Muscle layer of duodenum (tissue), 2 donors: ENCODE data around the gene SLC39A11.
A peak's percentile ranks its signal among the peaks of the same experiment; 100 is the strongest.
"Not testable (repeated sequence)": the region's sequence is repeated elsewhere in the genome, so short reads cannot be mapped to it uniquely, and the experiment has no call there.

ENCODE experiments used
- H3K27ac ChIP-seq: one replicate; pipeline ENCODE4 v1.7.0; 2013; ENCODE audit warnings: mild to moderate bottlenecking, low read length
- H3K27me3 ChIP-seq: one replicate; pipeline ENCODE4 v1.7.0; 2013; ENCODE audit warnings: low read depth, mild to moderate bottlenecking, control low read depth, low read length
- H3K36me3 ChIP-seq, 2 donors: one replicate each; pipeline ENCODE4 v1.7.0; 2013; ENCODE audit warnings: low read length in 2 of 2, control low read depth in 1 of 2, mild to moderate bottlenecking in 1 of 2; ENCODE audit not compliant: insufficient read depth in 2 of 2, control insufficient read depth in 1 of 2
- H3K4me1 ChIP-seq, 2 donors: one replicate each; pipeline ENCODE4 v1.7.0; 2013; ENCODE audit warnings: low read length in 2 of 2, mild to moderate bottlenecking in 2 of 2, control low read depth in 1 of 2, moderate library complexity in 1 of 2; ENCODE audit not compliant: insufficient read depth in 2 of 2, control insufficient read depth in 1 of 2
- H3K4me3 ChIP-seq, 2 donors: one replicate each; pipeline ENCODE4 v1.7.0; 2013; ENCODE audit warnings: low read length in 2 of 2, low read depth in 1 of 2, mild to moderate bottlenecking in 1 of 2
- H3K9me3 ChIP-seq, 2 donors: one replicate each; pipeline ENCODE4 v1.7.0; 2013; ENCODE audit warnings: low read length in 2 of 2, control low read depth in 1 of 2, mild to moderate bottlenecking in 1 of 2; ENCODE audit not compliant: control insufficient read depth in 1 of 2
- donor health status: healthy.

Gene SLC39A11

DNA sequence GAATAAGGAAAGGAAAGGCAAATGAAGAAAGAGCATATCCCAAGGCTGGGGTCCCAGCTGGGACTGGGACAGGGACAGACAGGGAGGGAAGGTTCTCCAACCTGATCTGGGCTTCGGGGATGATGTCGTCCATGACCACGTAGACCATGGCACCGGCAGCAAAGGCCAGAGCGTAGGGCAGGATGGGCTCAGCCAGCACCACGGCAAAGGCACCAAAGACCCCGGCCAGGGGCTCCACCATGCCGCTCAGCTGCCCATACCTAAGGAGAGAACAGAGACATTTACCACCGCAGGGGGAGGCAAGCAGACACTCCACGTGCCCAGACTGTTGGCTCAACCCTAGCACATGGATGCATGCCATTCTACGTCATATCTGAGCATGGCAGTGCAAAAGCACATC, 443.8 kb downstream of the SLC39A11 start:
- H3K9me3 ChIP-seq = no peaks in the 10 kb centered on the region
- no peaks in the 10 kb centered on the region for H3K4me1 ChIP-seq
- no peaks in the 10 kb centered on the region for H3K27me3 ChIP-seq
- H3K4me3 ChIP-seq = no peak overlapping the region
- no peak overlapping the region for H3K27ac ChIP-seq
- H3K36me3 ChIP-seq = peaks cover 0 to 6% of the 10 kb centered on the region in 2 donors

DNA sequence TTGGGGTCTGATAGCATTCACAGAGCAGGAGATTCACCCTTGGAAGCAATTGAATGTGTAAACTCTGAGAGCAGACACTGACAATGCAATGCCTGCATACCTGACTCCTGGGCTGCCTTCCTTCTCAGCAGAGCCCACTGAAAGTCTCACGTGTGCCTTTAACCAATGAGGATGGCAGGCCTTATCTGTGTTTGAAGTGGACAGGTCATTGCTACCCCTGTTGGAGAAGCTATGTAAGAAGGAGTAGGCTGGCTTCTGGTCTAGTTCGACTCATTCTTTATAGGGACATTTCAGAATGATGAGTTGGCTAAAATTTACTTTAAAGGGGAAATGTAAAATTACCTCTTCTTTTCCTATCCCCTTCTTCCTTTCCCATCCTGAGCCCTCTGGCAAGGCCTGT, 446.3 kb downstream of the SLC39A11 start:
- Histone ChIP-seq H3K4me3 (no peak overlapping the region), H3K36me3 (peaks cover 0 to 6% of the 10 kb centered on the region in 2 donors), H3K9me3 (peaks cover 0 to 4% of the 10 kb centered on the region in 2 donors), H3K27ac (no peak overlapping the region), H3K4me1 (no peaks in the 10 kb centered on the region), H3K27me3 (no peaks in the 10 kb centered on the region)

DNA sequence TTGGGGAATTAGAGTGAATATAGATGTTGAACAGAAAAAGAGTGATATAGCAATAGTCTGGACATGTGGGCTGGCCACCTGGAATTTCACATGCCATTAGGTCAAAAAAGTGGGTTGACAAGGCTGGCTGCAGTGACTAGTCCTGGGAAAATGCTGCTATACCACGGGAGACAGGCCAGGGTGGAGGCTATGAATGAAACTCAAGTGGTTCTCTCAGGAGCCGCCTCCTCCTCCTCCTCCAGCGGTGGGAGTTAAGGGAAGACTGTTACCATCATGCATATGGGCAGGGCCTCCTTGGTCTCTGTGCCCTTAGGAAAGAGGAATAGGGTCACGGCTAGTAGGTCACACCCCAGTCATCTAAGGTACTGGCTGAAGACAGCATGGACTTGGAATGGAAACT, 448.0 kb downstream of the SLC39A11 start:
- H3K36me3 ChIP-seq = peaks cover 0 to 6% of the 10 kb centered on the region in 2 donors
- H3K4me1 ChIP-seq = no peaks in the 10 kb centered on the region

DNA sequence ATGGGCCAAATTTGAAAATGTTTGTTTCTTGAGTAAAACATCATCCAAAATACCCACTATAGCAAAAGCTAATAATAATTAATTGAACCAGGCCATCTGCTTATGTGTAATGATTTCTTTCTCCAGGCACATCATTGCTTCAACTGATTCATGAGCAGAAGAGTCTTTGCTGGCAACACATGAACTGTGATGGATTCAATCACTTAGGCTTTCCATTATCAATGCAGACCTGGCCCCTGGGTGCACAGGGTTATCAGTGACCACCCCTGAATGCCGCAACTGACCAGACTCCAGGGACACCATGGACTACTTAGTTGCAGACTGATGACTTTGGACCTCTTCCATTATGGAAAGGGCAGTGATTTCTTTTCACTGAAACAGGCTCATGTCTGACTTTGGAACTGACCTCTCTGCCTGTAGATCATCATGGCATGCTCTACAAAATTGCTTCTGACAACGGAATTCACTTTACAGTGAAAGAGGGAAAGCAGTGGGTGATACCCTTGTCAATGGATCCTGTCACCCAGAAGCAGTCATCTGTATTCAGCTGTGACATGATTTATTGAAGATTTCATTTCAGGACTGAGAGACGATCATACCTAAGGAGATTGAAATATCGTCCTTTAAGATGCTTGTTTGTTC, 448.8 kb downstream of the SLC39A11 start:
- no peaks in the 10 kb centered on the region for H3K27me3 ChIP-seq

More for the DNA sequence above, 448.0 kb downstream of the SLC39A11 start:
- H3K27me3 ChIP-seq = no peaks in the 10 kb centered on the region
- no peak overlapping the region for H3K4me3 ChIP-seq
- H3K27ac ChIP-seq = no peak overlapping the region
- peaks cover 0 to 4% of the 10 kb centered on the region in 2 donors for H3K9me3 ChIP-seq

DNA sequence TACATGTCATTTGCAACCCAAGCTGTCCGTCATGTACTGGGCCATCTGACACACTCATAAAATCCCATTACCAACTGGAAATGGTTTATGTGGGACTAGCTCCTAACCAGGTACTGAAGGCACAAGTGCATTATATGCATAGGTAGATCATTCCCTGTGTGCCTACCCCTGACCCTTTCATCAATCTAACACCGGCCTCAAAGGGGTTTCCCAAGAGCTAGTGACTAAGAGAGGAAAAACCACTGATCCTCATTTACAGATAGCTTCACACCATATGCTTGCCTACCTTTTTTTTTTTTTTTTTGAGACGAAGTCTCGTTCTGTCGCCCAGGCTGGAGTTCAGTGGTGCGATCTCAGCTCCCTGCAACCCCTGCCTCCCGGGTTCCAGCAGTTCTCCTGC, 449.8 kb downstream of the SLC39A11 start:
- H3K27me3 ChIP-seq = no peaks in the 10 kb centered on the region
- H3K36me3 ChIP-seq = no peaks in the 10 kb centered on the region
- peaks cover 0 to 4% of the 10 kb centered on the region in 2 donors for H3K9me3 ChIP-seq
- no peak overlapping the region for H3K27ac ChIP-seq
- no peaks in the 10 kb centered on the region for H3K4me1 ChIP-seq
- H3K4me3 ChIP-seq = no peak overlapping the region

More for the DNA sequence above, 448.8 kb downstream of the SLC39A11 start:
- H3K36me3 ChIP-seq = peaks cover 0 to 4% of the 10 kb centered on the region in 2 donors
- no peaks in the 10 kb centered on the region for H3K4me1 ChIP-seq
- no peak overlapping the region for H3K27ac ChIP-seq
- H3K4me3 ChIP-seq = no peak overlapping the region
- peaks cover 0 to 4% of the 10 kb centered on the region in 2 donors for H3K9me3 ChIP-seq

DNA sequence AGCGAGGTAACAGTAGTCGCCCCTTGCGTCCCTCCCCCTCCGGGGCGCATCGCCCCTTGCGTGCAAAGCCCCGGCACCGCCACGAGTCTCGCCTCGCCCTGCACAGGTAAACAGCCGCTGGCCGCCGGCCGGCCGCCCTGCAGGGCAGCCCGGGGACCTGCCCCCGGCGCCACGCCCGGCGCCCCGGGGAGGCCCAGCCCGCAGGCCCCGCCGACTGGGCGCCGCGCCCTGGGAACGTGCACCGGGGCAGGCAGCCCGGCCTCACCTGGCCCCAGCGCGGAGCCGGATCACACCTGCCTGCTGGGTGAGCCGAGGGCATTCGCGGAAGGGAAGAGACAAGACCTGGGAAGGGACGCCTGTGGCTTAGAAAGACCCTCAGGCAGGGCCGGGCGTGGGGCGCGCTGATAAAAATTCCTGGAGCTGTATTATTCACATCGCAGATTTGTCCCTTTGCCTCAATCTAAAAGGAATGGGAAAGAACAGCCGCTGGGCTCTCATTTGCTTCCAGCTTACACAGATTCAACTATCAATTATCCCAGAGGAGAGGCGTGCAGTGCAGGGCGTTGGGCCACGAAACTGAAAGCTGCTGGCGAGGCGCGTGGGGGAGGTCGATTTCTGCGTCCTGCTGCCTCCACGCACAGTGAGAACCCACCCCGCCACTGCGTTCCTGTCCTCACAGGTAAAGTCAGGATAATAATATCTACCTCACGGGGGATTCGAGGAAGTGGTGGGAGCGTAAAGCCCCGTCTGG, 451.9 kb downstream of the SLC39A11 start:
- Histone ChIP-seq H3K36me3 (no peaks in the 10 kb centered on the region), H3K27ac (peak overlapping the region; percentile 48), H3K4me1 (no peaks in the 10 kb centered on the region), H3K4me3 (peak overlapping the region in 1 of 2 donors; percentile 3), H3K9me3 (peaks cover 0 to 4% of the 10 kb centered on the region in 2 donors), H3K27me3 (no peaks in the 10 kb centered on the region)

DNA sequence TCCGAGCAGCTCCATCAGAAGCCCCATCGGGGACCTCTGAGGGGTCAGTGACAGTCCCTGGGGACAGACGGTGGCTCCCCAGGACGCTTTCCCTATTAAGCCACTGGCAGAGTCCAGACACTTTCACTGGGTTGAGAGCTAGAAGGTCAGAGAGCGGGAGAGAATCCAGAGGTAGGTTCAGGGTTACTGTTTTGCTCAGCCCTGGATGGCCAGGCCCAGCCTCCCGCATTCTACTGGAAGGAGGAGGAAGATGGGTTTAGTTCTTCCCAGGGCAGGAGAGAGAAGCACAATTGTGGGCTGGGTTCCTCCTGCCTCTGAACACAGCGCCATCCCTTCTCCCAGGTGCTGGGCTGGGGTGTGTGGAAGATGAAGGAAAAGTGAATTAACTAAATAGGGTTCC, 452.8 kb downstream of the SLC39A11 start:
- Histone ChIP-seq H3K4me3 (no peak overlapping the region), H3K9me3 (peaks cover 0 to 4% of the 10 kb centered on the region in 2 donors), H3K36me3 (no peaks in the 10 kb centered on the region), H3K27me3 (no peaks in the 10 kb centered on the region), H3K27ac (no peak overlapping the region), H3K4me1 (no peaks in the 10 kb centered on the region)

DNA sequence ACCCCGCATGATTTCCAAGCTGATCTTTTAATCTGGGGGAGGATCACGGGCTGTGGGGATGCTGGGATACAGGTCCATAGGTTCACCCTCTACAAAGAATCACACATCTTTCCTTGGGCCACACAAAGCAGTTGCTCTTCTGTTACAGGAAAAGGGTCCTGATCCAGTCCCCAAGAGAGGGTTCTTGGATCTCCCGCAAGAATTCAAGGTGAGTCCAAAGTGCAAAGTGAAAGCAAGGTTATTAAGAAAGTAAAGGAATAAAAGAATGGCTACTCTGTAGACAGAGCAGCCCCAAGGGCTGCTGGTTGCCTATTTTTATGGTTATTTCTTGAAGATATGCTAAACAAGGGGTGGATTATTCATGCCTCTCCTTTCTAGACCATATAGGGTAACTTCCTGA, 453.6 kb downstream of the SLC39A11 start:
- not testable (repeated sequence) for H3K27me3 ChIP-seq, H3K9me3 ChIP-seq, H3K27ac ChIP-seq, H3K4me3 ChIP-seq, H3K36me3 ChIP-seq, H3K4me1 ChIP-seq

DNA sequence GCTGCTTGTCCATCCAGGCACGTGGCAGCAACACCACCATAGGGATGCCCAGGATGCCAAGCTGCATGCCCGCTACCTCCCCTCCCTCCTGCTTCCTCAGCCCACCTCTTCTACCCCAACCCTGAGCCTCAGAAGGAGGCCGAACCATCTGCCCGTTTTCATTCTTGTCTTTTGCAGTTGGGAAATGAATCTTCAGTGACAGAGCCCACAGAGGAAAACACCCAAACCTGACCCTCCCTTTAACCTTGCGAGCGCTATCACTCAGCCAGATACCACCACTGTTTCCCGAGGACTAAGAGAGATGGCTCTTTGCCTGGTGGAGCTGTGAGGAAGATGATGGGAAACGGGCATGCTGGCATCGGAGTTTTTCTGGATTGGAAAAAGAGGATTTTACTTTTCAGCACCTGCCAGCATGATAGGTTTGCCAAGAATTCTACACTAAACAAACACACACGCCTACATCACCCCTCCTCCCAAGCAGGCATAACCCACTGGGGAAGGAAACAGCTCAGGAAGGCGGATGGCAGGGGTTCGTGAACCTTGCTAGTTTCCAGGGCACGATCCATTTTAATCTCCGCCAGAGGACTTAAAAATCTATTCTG, 457.4 kb downstream of the SLC39A11 start:
- no peaks in the 10 kb centered on the region for H3K27me3 ChIP-seq
- H3K9me3 ChIP-seq = no peaks in the 10 kb centered on the region
- no peak overlapping the region for H3K27ac ChIP-seq
- no peaks in the 10 kb centered on the region for H3K4me1 ChIP-seq
- no peak overlapping the region for H3K4me3 ChIP-seq
- H3K36me3 ChIP-seq = no peaks in the 10 kb centered on the region

DNA sequence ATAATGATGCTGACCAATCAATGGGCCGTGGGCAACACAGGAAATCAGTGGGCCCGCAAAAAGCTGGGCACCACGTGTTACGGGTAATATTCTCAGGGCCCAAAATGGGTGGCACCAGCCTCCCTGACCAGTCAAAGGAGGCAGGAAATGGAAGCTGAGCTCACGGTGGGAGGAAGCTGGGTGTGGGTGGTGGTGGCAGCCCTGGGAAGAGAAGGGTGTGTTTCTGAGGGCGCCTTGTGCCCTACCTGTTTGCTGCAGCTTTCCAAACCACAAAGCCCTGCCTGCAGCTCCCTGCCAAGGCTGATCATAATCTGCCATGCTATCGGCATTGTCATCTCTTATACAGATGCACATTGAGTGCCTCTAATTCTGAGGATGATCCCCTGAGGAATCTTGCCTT, 457.9 kb downstream of the SLC39A11 start:
- Histone ChIP-seq H3K4me1 (no peaks in the 10 kb centered on the region), H3K36me3 (no peaks in the 10 kb centered on the region), H3K27me3 (no peaks in the 10 kb centered on the region), H3K27ac (no peak overlapping the region), H3K9me3 (no peaks in the 10 kb centered on the region), H3K4me3 (no peak overlapping the region)

DNA sequence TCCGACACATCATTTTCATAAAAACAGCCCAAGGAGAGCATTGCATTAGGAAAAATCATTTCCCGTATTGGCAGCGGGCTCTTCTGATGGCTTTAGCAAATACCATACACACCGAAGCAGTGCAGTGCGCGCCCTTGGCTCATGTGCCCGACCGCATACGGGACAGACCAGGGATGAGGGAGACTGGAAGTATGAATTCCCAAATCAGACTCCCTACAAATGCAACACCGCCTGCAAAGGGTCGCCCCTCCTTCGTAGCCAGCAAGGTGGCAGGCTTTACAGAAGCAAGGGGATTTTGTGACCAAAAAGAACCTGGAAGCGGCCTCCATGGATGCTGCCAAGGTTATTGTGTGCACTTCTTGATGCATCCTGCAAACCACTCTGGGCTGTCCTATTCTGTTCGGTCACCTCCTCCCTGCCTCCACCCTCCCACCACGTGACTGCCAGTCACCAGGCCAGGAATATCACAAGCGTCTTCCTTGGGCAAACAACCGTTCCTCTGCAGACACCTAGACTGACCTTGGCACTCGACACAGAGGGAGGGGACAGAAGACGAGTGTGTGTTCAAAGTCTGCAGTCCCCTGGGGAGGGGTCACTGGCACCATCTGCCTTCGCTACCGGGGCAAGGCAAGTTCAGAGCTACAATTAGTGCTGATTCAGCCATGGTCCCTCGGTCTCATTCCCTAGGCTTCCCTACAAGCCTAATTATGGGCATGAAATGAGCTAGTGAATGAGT, 460.4 kb downstream of the SLC39A11 start:
- Histone ChIP-seq H3K27ac (no peak overlapping the region), H3K9me3 (peaks cover 0 to 8% of the 10 kb centered on the region in 2 donors), H3K27me3 (no peaks in the 10 kb centered on the region), H3K36me3 (no peaks in the 10 kb centered on the region), H3K4me1 (no peaks in the 10 kb centered on the region), H3K4me3 (no peak overlapping the region)
